Measurements from ENCODE around the gene DRC7. TPM values are rescaled to one million over a fixed set of nuclear protein-coding genes. Genes with fewer than 3 reads are reported as not detected.
A peak's percentile ranks its signal among the peaks of the same experiment; 100 is the strongest.

Gene DRC7
- total and polyA plus RNA-seq, 10 of the 15 experiments (the other 5 are each of a cell fraction or from before 2014, with no cell fraction given): 0.06 to 0.49 (median 0.14) TPM; not detected in 4

DNA sequence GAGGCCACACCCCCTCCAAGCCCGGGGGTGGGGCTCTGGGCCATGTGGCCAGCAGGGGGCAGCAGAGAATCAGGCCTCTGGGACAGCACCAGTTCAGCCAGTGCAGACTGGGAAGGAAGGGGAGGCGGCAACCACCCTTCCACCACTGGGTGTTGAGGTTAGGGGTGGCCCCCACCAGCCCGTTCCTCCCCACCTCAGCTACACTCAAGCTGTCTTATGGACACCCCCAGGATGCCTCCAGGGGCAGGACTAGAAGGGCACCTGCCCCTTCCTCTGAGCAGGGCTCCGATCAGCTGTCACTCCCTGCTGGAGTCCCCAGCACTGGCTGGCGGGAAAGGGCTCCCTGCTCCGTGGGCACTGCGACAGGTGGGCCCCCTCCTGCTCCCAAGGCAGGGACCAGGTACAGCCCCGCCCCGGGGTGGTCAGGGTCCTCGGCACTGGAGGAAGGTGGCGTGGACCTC lies 62.8 kb downstream of the DRC7 start:
- no peak overlapping the region for H3K4me2 ChIP-seq (ENCODE audit: control insufficient read depth, insufficient read depth)
- no peak overlapping the region for H3K9ac ChIP-seq (ENCODE audit: control insufficient read depth, insufficient read depth, low read length)
- peak; percentile 98 for ATAC-seq
- SMC1A ChIA-PET (ENCODE audit: uncharacterized antibody, unreplicated experiment): interaction anchor here (0.9 to 1.4 kb wide), 2 partner anchors 141 to 245 kb away, joined by 3 to 5 read pairs; no protein-coding TSS in a partner anchor
- no peak overlapping the region for H3K27ac ChIP-seq (ENCODE audit: control insufficient read depth, insufficient read depth)
- no peaks in the 10 kb centered on the region for H3K79me2 ChIP-seq (ENCODE audit: control insufficient read depth, insufficient read depth, low read length)
- WGBS (ENCODE audit: insufficient coverage, insufficient replicate concordance, low lambda C conversion rate, missing lambda C conversion rate): 57% methylated on average over 11 of the region's 11 CpGs
- FAIRE-seq: peak; percentile 95
- H3K36me3 ChIP-seq (ENCODE audit: control insufficient read depth in 2 of 2, insufficient read depth in 2 of 2, low read length in 1 of 2): no peaks in the 10 kb centered on the region; a peak in 1 of 4 replicates
- no peak overlapping the region for H3K4me3 ChIP-seq
- H3K27me3 ChIP-seq (replicated peaks in 1 of 2; ENCODE audit: control insufficient read depth in 2 of 2, insufficient read depth in 2 of 2, low read length in 1 of 2): no peaks in the 10 kb centered on the region
- CTCF ChIA-PET: interaction anchor here (1.0 to 2.5 kb wide), 8 partner anchors 18 to 368 kb away, joined by 3 to 9 read pairs (median 4); no protein-coding TSS in a partner anchor
- H4K20me1 ChIP-seq (ENCODE audit: control insufficient read depth, insufficient read depth): no peaks in the 10 kb centered on the region
- RAD21 ChIA-PET (ENCODE audit: unreplicated experiment): interaction anchor here (2.0 kb wide), 1 partner anchor 9 kb away, joined by 6 read pairs; no protein-coding TSS in a partner anchor
- no peaks in the 10 kb centered on the region for H3K4me1 ChIP-seq (ENCODE audit: control insufficient read depth, insufficient read depth, low read length)
- in situ Hi-C loops (cut with MboI) (loop anchor here (5.0 kb wide), 1 partner anchor 245 kb away; the partner anchor contains the start of genes USB1 and ZNF319), intact Hi-C loops (cut with micrococcal nuclease; ENCODE audit: unreplicated experiment) (loop anchor here (1.0 to 5.0 kb wide), 2 partner anchors 105 to 248 kb away; no protein-coding TSS in a partner anchor)
- no peak overlapping the region for H2AFZ ChIP-seq (ENCODE audit: control insufficient read depth, low read depth, low read length)
- no peak for DNase-seq (ENCODE audit: low read depth, low spot score)
- POLR2A ChIA-PET: no interaction called here
- BruUV-seq (replicated peaks): no TSS peak
- H3K9me3 ChIP-seq (replicated peaks; ENCODE audit: control insufficient read depth, insufficient read depth, low read length): no peaks in the 10 kb centered on the region
- no peak for TF ChIP-seq TAF1 (IDR thresholded peaks at IDR 0.05; ENCODE audit: borderline replicate concordance, low read depth, low read length)
- TF ChIP-seq SP1 (IDR thresholded peaks at IDR 0.05; ENCODE audit: low read depth, low read length): peak; percentile 64
- TF ChIP-seq, protein P1, sequence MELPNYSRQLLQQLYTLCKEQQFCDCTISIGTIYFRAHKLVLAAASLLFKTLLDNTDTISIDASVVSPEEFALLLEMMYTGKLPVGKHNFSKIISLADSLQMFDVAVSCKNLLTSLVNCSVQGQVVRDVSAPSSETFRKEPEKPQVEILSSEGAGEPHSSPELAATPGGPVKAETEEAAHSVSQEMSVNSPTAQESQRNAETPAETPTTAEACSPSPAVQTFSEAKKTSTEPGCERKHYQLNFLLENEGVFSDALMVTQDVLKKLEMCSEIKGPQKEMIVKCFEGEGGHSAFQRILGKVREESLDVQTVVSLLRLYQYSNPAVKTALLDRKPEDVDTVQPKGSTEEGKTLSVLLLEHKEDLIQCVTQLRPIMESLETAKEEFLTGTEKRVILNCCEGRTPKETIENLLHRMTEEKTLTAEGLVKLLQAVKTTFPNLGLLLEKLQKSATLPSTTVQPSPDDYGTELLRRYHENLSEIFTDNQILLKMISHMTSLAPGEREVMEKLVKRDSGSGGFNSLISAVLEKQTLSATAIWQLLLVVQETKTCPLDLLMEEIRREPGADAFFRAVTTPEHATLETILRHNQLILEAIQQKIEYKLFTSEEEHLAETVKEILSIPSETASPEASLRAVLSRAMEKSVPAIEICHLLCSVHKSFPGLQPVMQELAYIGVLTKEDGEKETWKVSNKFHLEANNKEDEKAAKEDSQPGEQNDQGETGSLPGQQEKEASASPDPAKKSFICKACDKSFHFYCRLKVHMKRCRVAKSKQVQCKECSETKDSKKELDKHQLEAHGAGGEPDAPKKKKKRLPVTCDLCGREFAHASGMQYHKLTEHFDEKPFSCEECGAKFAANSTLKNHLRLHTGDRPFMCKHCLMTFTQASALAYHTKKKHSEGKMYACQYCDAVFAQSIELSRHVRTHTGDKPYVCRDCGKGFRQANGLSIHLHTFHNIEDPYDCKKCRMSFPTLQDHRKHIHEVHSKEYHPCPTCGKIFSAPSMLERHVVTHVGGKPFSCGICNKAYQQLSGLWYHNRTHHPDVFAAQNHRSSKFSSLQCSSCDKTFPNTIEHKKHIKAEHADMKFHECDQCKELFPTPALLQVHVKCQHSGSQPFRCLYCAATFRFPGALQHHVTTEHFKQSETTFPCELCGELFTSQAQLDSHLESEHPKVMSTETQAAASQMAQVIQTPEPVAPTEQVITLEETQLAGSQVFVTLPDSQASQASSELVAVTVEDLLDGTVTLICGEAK (IDR thresholded peaks at IDR 0.05; ENCODE audit: borderline replicate concordance): no peak
- TF ChIP-seq MTA2 (IDR thresholded peaks at IDR 0.05; ENCODE audit: low read depth): no peak
- TF ChIP-seq, protein P2, sequence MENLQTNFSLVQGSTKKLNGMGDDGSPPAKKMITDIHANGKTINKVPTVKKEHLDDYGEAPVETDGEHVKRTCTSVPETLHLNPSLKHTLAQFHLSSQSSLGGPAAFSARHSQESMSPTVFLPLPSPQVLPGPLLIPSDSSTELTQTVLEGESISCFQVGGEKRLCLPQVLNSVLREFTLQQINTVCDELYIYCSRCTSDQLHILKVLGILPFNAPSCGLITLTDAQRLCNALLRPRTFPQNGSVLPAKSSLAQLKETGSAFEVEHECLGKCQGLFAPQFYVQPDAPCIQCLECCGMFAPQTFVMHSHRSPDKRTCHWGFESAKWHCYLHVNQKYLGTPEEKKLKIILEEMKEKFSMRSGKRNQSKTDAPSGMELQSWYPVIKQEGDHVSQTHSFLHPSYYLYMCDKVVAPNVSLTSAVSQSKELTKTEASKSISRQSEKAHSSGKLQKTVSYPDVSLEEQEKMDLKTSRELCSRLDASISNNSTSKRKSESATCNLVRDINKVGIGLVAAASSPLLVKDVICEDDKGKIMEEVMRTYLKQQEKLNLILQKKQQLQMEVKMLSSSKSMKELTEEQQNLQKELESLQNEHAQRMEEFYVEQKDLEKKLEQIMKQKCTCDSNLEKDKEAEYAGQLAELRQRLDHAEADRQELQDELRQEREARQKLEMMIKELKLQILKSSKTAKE (IDR thresholded peaks at IDR 0.05; ENCODE audit: low read depth, poor library complexity, severe bottlenecking): no peak
- no peak for TF ChIP-seq WRNIP1 (IDR thresholded peaks at IDR 0.05; ENCODE audit: borderline replicate concordance, low read depth, low read length)
- TF ChIP-seq, protein P3, sequence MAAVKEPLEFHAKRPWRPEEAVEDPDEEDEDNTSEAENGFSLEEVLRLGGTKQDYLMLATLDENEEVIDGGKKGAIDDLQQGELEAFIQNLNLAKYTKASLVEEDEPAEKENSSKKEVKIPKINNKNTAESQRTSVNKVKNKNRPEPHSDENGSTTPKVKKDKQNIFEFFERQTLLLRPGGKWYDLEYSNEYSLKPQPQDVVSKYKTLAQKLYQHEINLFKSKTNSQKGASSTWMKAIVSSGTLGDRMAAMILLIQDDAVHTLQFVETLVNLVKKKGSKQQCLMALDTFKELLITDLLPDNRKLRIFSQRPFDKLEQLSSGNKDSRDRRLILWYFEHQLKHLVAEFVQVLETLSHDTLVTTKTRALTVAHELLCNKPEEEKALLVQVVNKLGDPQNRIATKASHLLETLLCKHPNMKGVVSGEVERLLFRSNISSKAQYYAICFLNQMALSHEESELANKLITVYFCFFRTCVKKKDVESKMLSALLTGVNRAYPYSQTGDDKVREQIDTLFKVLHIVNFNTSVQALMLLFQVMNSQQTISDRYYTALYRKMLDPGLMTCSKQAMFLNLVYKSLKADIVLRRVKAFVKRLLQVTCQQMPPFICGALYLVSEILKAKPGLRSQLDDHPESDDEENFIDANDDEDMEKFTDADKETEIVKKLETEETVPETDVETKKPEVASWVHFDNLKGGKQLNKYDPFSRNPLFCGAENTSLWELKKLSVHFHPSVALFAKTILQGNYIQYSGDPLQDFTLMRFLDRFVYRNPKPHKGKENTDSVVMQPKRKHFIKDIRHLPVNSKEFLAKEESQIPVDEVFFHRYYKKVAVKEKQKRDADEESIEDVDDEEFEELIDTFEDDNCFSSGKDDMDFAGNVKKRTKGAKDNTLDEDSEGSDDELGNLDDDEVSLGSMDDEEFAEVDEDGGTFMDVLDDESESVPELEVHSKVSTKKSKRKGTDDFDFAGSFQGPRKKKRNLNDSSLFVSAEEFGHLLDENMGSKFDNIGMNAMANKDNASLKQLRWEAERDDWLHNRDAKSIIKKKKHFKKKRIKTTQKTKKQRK (IDR thresholded peaks at IDR 0.05; ENCODE audit: low read depth, low read length): no peak
- 0 out of 2 replicates have a peak, but pooled peaks have one; percentile 12 for TF ChIP-seq IKZF1 (conservative IDR thresholded peaks at IDR 0.05)
- TF ChIP-seq, protein P4, sequence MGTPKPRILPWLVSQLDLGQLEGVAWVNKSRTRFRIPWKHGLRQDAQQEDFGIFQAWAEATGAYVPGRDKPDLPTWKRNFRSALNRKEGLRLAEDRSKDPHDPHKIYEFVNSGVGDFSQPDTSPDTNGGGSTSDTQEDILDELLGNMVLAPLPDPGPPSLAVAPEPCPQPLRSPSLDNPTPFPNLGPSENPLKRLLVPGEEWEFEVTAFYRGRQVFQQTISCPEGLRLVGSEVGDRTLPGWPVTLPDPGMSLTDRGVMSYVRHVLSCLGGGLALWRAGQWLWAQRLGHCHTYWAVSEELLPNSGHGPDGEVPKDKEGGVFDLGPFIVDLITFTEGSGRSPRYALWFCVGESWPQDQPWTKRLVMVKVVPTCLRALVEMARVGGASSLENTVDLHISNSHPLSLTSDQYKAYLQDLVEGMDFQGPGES (IDR thresholded peaks at IDR 0.05): no peak
- TF ChIP-seq JUND (IDR thresholded peaks at IDR 0.05; ENCODE audit: low read depth, low read length): no peak
- no peak for TF ChIP-seq STAT1 (conservative IDR thresholded peaks at IDR 0.05)
